Mesenchymal stem cell (in vitro differentiated cells and primary cell): Measurements from ENCODE around the gene ATP6V1F. TPM values are rescaled to one million over a fixed set of nuclear protein-coding genes. Genes with fewer than 3 reads are reported as not detected.
A peak's percentile ranks its signal among the peaks of the same experiment; 100 is the strongest.

Experiments used
- DNase-seq: peaks from one replicate; pipeline ENCODE4 v3.0.0-alpha.2; 2013
- H2AFZ ChIP-seq: one replicate; pipeline ENCODE4 v1.6.1; 2013; ENCODE audit warnings: low read depth, mild to moderate bottlenecking, control low read depth, inconsistent platforms, low read length, moderate library complexity
- H2AK5ac ChIP-seq: 2 replicates; pipeline ENCODE4 v1.6.1; 2013; ENCODE audit warnings: low read length, moderate library complexity, mild to moderate bottlenecking, inconsistent platforms; ENCODE audit not compliant: severe bottlenecking
- H2BK120ac ChIP-seq: one replicate; pipeline ENCODE4 v1.6.1; 2013; ENCODE audit warnings: low read depth, mild to moderate bottlenecking, inconsistent platforms, low read length, moderate library complexity
- H2BK12ac ChIP-seq, 2 experiments: one replicate each; pipeline ENCODE4 v1.6.1; 2013; ENCODE audit warnings: inconsistent platforms in 2 of 2, low read length in 2 of 2, mild to moderate bottlenecking in 2 of 2, moderate library complexity in 2 of 2, control low read depth in 1 of 2
- H2BK15ac ChIP-seq: one replicate; pipeline ENCODE4 v1.6.1; 2013; ENCODE audit warnings: mild to moderate bottlenecking, low read depth, inconsistent platforms; ENCODE audit not compliant: poor library complexity, severe bottlenecking
- H2BK5ac ChIP-seq: 2 replicates; pipeline ENCODE4 v1.6.1; 2013; ENCODE audit warnings: low read depth, mild to moderate bottlenecking, low read length, control low read depth, inconsistent platforms; ENCODE audit not compliant: poor library complexity, severe bottlenecking
- H3K14ac ChIP-seq, 2 experiments: one replicate each; pipeline ENCODE4 v1.6.1; 2013; ENCODE audit warnings: inconsistent platforms in 2 of 2, low read length in 2 of 2, control low read depth in 1 of 2, mild to moderate bottlenecking in 1 of 2, moderate library complexity in 1 of 2
- H3K18ac ChIP-seq, 2 experiments: one replicate each; pipeline ENCODE4 v1.6.1; 2013; ENCODE audit warnings: inconsistent platforms in 2 of 2, low read length in 2 of 2, control low read depth in 1 of 2, low read depth in 1 of 2, mild to moderate bottlenecking in 1 of 2
- H3K23ac ChIP-seq, 2 experiments: one replicate each; pipeline ENCODE4 v1.6.1; 2013; ENCODE audit warnings: inconsistent platforms in 2 of 2, low read length in 2 of 2, mild to moderate bottlenecking in 2 of 2, moderate library complexity in 2 of 2, control low read depth in 1 of 2
- H3K27ac ChIP-seq: 2 replicates; pipeline ENCODE4 v1.5.1; 2013; ENCODE audit warnings: mild to moderate bottlenecking, moderate library complexity, low read length, control low read depth, inconsistent platforms; ENCODE audit not compliant: poor library complexity, severe bottlenecking
- H3K27me3 ChIP-seq, 2 experiments: 2 replicates each; pipeline versions ENCODE4 v1.6.1 to v1.7.0; 2013; ENCODE audit warnings: low read length in 2 of 2, mild to moderate bottlenecking in 2 of 2, moderate library complexity in 2 of 2, control low read depth in 1 of 2, inconsistent platforms in 1 of 2; ENCODE audit not compliant: control insufficient read depth in 1 of 2, insufficient read depth in 1 of 2
- H3K36me3 ChIP-seq, 2 experiments: 2 replicates each; pipeline versions ENCODE4 v1.6.1 to v1.7.0; 2013; ENCODE audit warnings: low read length in 2 of 2, control low read depth in 1 of 2, inconsistent platforms in 1 of 2, low read depth in 1 of 2, mild to moderate bottlenecking in 1 of 2; ENCODE audit not compliant: insufficient read depth in 2 of 2, control insufficient read depth in 1 of 2
- H3K4ac ChIP-seq, 2 experiments: one replicate each; pipeline ENCODE4 v1.6.1; 2013; ENCODE audit warnings: inconsistent platforms in 2 of 2, low read length in 2 of 2, mild to moderate bottlenecking in 2 of 2, moderate library complexity in 2 of 2, control low read depth in 1 of 2, low read depth in 1 of 2
- H3K4me1 ChIP-seq: 2 replicates; pipeline ENCODE4 v1.6.1; 2013; ENCODE audit warnings: low read depth, low read length, control low read depth; ENCODE audit not compliant: control insufficient read depth, insufficient read depth
- H3K4me2 ChIP-seq: 2 replicates; pipeline ENCODE4 v1.6.1; 2013; ENCODE audit warnings: low read length, mild to moderate bottlenecking, inconsistent platforms; ENCODE audit not compliant: poor library complexity, severe bottlenecking
- H3K4me3 ChIP-seq, 2 experiments: 2 replicates each; pipeline versions ENCODE4 v1.5.1 to v1.7.0; 2013; ENCODE audit warnings: low read length in 2 of 2, mild to moderate bottlenecking in 2 of 2, control low read depth in 1 of 2, low read depth in 1 of 2; ENCODE audit not compliant: insufficient read depth in 1 of 2
- H3K79me1 ChIP-seq: replicated peaks from 2 replicates; pipeline ENCODE4 v1.6.1; 2013; ENCODE audit warnings: mild to moderate bottlenecking, control low read depth, low read length, inconsistent platforms; ENCODE audit not compliant: poor library complexity, severe bottlenecking
- H3K9ac ChIP-seq: 2 replicates; pipeline ENCODE4 v1.7.0; 2013; ENCODE audit warnings: mild to moderate bottlenecking, low read length, moderate library complexity
- H3K9me3 ChIP-seq: 2 replicates; pipeline ENCODE4 v1.7.0; 2013; ENCODE audit warnings: mild to moderate bottlenecking, low read length; ENCODE audit not compliant: control insufficient read depth
- H4K8ac ChIP-seq: one replicate; pipeline ENCODE4 v1.6.1; 2013; ENCODE audit warnings: inconsistent platforms, mild to moderate bottlenecking, low read length, moderate library complexity
- H4K91ac ChIP-seq: one replicate; pipeline ENCODE4 v1.6.1; 2013; ENCODE audit warnings: mild to moderate bottlenecking, low read length, inconsistent platforms
- WGBS: methylation state at CpG from one replicate; pipeline ENCODE4 v1.1.7; 2013; ENCODE audit warnings: mixed read lengths; 5-methylcytosine and 5-hydroxymethylcytosine counted together
- polyA plus RNA-seq, 2 experiments: library from polyadenylated mRNA; stranded (reverse); fragments of 200-250 nt; gene quantifications; one replicate each; pipeline ENCODE4 v1.2.3, GENCODE V29; 2013

The ATP6V1F gene, protein sequence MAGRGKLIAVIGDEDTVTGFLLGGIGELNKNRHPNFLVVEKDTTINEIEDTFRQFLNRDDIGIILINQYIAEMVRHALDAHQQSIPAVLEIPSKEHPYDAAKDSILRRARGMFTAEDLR
- 413 TPM for polyA plus RNA-seq (2013, experiment 1 of 2)
- 407 TPM for polyA plus RNA-seq (2013, experiment 2 of 2)

DNA sequence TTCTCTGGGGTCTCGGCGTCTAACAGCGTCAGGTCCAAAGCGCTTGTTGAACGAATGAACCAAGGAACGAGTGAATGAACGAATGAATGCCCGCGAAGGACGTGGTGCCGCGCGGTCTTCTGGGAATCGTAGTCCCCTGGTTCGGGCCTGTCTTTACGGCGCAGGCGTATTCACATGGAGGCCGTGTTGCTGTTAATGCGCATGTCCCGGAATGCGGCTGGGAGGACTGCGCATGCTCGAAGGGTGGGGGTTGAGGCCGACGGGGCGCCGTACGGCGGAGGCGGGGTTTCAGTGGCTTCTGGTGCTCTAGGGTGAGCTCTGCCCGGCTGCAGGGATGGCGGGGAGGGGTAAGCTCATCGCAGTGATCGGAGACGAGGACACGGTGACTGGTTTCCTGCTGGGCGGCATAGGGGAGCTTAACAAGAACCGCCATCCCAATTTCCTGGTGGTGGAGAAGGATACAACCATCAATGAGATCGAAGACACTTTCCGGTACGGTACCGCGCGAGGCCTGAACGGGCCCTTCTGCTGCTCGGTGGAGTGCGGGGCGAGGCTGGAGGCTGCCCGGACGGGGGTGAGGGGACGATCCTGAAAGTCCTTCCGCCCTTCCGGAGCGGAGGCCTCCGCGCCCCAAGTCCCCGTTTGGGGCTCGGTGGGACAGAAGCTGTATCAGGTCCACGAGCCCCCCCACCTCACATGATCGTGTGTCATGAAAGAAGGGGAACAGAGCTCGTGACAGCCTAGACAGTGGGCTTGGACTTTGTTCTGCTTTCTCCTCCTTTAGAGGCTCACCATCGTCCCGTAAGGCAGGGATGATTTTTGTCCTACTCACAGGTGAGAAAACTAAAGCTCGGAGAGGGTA is at the start of gene ATP6V1F:
TSS of gene ATP6V1F (plus strand) at position 286 of the 862 bp plus-strand sequence. CDS start at position 335, 49 bp downstream.
- H2BK12ac ChIP-seq, result peak within 1 kb of the TSS; percentile 4 to 75
- peak within 1 kb of the TSS; percentile 80 for H2AFZ ChIP-seq
- H3K27ac ChIP-seq, result peak within 1 kb of the TSS; percentile 62
- H3K4me1 ChIP-seq, result peaks cover 26% of the 10 kb centered on the region
- H3K14ac ChIP-seq, result peak within 1 kb of the TSS in 1 of 2 experiments; percentile 63
- H4K91ac ChIP-seq, result peak within 1 kb of the TSS; percentile 44
- H3K18ac ChIP-seq, result peak within 1 kb of the TSS; percentile 84 to 92
- H4K8ac ChIP-seq, result peak within 1 kb of the TSS; percentile 64
- H3K9ac ChIP-seq, result peak within 1 kb of the TSS; percentile 97
- H3K4ac ChIP-seq, result peak within 1 kb of the TSS; percentile 59 to 62
- no peaks in the 10 kb centered on the region for H3K27me3 ChIP-seq
- no peak within 1 kb of the TSS for H2AK5ac ChIP-seq
- H3K4me3 ChIP-seq, result peak within 1 kb of the TSS; percentile 87 to 88
- H2BK120ac ChIP-seq, result no peak within 1 kb of the TSS
- no peaks in the 10 kb centered on the region for H3K9me3 ChIP-seq
- peak within 1 kb of the TSS in 1 of 2 experiments; percentile 63 for H3K23ac ChIP-seq
- H2BK5ac ChIP-seq, result no peak within 1 kb of the TSS
- H3K36me3 ChIP-seq, result peaks cover 29 to 46% of the 10 kb centered on the region in 2 experiments
- H2BK15ac ChIP-seq, result no peak within 1 kb of the TSS
- H3K79me1 ChIP-seq, result peaks cover 15% of the 10 kb centered on the region
- peak; percentile 97 for DNase-seq
- H3K4me2 ChIP-seq, result peak within 1 kb of the TSS; percentile 89
- WGBS, result under 1% methylated on average over 65 of the region's 65 CpGs

DNA sequence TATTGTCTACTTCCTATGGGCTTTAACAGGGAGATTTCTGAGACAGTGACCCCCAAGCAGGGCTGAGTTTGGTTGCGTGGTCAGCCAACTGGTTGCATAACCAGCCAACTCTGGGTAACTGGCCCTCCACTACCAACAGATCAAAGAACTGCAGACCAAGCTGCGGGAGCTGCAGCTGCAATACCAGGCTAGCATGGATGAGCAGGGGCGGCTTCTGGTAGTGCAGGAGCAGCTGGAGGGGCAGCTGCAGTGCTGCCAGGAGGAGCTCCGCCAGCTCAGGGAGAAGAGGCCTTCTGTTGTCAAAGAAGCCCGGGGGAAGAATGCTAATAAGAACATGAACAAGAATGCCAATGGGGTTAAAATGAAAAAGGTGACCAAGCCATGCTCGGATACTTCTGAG is 48.2 kb upstream of the ATP6V1F start:
- WGBS, result 98% methylated on average over 6 of the region's 6 CpGs
- no peak overlapping the region for H3K23ac ChIP-seq
- no peak overlapping the region for H3K18ac ChIP-seq
- peaks cover 2% of the 10 kb centered on the region for H3K4me1 ChIP-seq
- no peaks in the 10 kb centered on the region for H3K79me1 ChIP-seq
- H3K36me3 ChIP-seq, result peaks cover 0 to 8% of the 10 kb centered on the region in 2 experiments
- H2BK12ac ChIP-seq, result no peak overlapping the region
- H3K9me3 ChIP-seq, result no peaks in the 10 kb centered on the region
- H4K8ac ChIP-seq, result no peak overlapping the region
- H3K4ac ChIP-seq, result no peak overlapping the region
- H3K4me3 ChIP-seq, result no peak overlapping the region
- H3K14ac ChIP-seq, result no peak overlapping the region
- H2BK120ac ChIP-seq, result no peak overlapping the region
- H4K91ac ChIP-seq, result no peak overlapping the region
- H2AFZ ChIP-seq, result no peak overlapping the region
- DNase-seq, result no peak
- H3K27me3 ChIP-seq, result peaks cover 3 to 47% of the 10 kb centered on the region in 2 experiments
- no peak overlapping the region for H3K27ac ChIP-seq
- H3K9ac ChIP-seq, result no peak overlapping the region
- H3K4me2 ChIP-seq, result no peak overlapping the region
- H2BK15ac ChIP-seq, result no peak overlapping the region
- no peak overlapping the region for H2AK5ac ChIP-seq
- H2BK5ac ChIP-seq, result no peak overlapping the region

DNA sequence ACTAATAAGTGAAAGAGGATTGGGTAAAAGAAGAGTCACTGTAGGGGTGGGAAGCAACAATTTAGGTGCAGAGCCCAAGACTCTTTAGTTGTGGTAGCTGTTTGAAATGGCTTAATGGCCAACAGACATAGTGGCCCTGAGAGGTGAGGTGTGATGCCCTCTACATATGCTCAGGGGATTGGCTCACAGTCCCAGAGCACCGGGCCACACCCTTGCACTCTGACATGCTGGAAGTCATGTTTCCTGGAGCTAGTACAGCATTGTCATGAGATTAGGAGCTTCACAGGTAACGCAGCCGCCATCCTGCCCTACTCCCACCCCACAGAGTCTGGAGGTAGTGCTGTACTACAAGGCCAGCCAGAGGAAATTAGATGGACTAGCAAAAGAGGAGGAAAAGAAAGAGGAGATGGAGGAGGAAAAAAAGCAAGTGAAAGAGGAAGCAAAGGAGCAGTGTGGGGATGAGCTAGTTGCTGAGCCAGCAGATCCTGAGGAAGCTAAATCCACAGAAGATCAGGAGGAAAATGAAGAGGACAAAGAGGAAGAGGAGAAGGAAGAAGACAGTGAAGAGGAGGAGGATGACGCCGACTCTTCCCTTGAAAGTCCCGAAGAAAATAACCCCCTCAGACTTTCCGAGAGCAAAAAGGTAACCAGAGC is 47.2 kb upstream of the ATP6V1F start:
- no peak overlapping the region for H3K23ac ChIP-seq
- no peak overlapping the region for H4K91ac ChIP-seq
- H3K18ac ChIP-seq, result no peak overlapping the region
- H4K8ac ChIP-seq, result no peak overlapping the region
- 96% methylated on average over 7 of the region's 7 CpGs for WGBS
- H3K36me3 ChIP-seq, result peaks cover 0 to under 1% of the 10 kb centered on the region in 2 experiments
- H3K4me2 ChIP-seq, result no peak overlapping the region
- H2AK5ac ChIP-seq, result no peak overlapping the region
- DNase-seq, result no peak
- no peak overlapping the region for H3K4me3 ChIP-seq
- no peak overlapping the region for H3K4ac ChIP-seq
- no peak overlapping the region for H3K27ac ChIP-seq
- no peak overlapping the region for H2BK120ac ChIP-seq
- peaks cover 3 to 47% of the 10 kb centered on the region in 2 experiments for H3K27me3 ChIP-seq
- no peak overlapping the region for H2AFZ ChIP-seq
- H3K79me1 ChIP-seq, result no peaks in the 10 kb centered on the region
- no peak overlapping the region for H2BK5ac ChIP-seq
- H3K9me3 ChIP-seq, result no peaks in the 10 kb centered on the region
- peaks cover 2% of the 10 kb centered on the region for H3K4me1 ChIP-seq
- H2BK12ac ChIP-seq, result no peak overlapping the region
- no peak overlapping the region for H3K14ac ChIP-seq
- H2BK15ac ChIP-seq, result no peak overlapping the region
- H3K9ac ChIP-seq, result no peak overlapping the region

DNA sequence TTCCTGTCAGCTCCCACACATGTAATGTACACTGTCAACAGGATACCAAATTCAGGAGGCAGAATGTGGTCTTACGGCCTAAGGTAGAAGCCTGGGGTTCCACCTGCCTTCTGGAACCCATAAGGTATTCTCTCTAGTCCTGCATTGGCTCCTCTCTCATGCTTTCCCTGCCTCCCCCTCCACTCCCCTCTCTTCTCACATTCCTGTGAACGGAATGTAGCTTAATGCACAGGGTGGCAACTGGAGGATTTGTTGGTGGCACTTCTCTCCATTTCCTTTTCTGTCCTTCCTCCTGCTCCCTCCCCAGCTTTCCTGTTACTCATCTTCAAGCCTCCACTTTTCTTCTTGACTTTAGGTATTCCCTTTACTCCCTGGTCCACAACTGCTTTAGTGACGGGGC is 44.0 kb upstream of the ATP6V1F start:
- no peak overlapping the region for H2BK12ac ChIP-seq
- H3K4me3 ChIP-seq, result no peak overlapping the region
- H3K14ac ChIP-seq, result no peak overlapping the region
- H3K9ac ChIP-seq, result no peak overlapping the region
- no peak overlapping the region for H2BK15ac ChIP-seq
- H3K27me3 ChIP-seq, result peaks cover 3 to 55% of the 10 kb centered on the region in 2 experiments
- 66% methylated on average over 2 of the region's 3 CpGs for WGBS
- DNase-seq, result no peak
- no peak overlapping the region for H3K4me2 ChIP-seq
- H4K8ac ChIP-seq, result no peak overlapping the region
- H2AFZ ChIP-seq, result no peak overlapping the region
- H2BK5ac ChIP-seq, result no peak overlapping the region
- H3K18ac ChIP-seq, result no peak overlapping the region
- H4K91ac ChIP-seq, result no peak overlapping the region
- no peak overlapping the region for H2BK120ac ChIP-seq
- no peaks in the 10 kb centered on the region for H3K4me1 ChIP-seq
- no peaks in the 10 kb centered on the region for H3K9me3 ChIP-seq
- no peaks in the 10 kb centered on the region for H3K36me3 ChIP-seq
- no peak overlapping the region for H2AK5ac ChIP-seq
- no peaks in the 10 kb centered on the region for H3K79me1 ChIP-seq
- H3K23ac ChIP-seq, result no peak overlapping the region
- no peak overlapping the region for H3K4ac ChIP-seq
- H3K27ac ChIP-seq, result no peak overlapping the region
